NCI-H524 treated with DMSO at 0.1 percent for 48 hours (cell line): ENCODE results near the gene TAT.
A peak's percentile ranks its signal among the peaks of the same experiment; 100 is the strongest.
"Not testable (repeated sequence)": the region's sequence is repeated elsewhere in the genome, so short reads cannot be mapped to it uniquely, and the experiment has no call there.

Source experiments
- DNase-seq: peaks from one replicate; lab custom pipeline; 2025; lab: John Stamatoyannopoulos, UW

TAT gene

GRCh38 chr16:71576971-71577370, at the start of gene TAT:
TSS of gene TAT (minus strand) at chr16:71577092. CDS start at chr16:71576415, 677 bp downstream.
- DNase-seq: no peak

GRCh38 chr16:71626018-71626857, 49.3 kb upstream of the TAT start, which contains the start of gene MARVELD3:
TSS of gene MARVELD3 (plus strand) at chr16:71626184. CDS start at chr16:71626230, 46 bp downstream.
- DNase-seq: no peak

GRCh38 chr16:71625113-71625850, 48.4 kb upstream of the TAT start:
- no peak for DNase-seq

- no peak for DNase-seq
These were observed 46.7 kb upstream of the TAT start for GRCh38 chr16:71623597-71623996.

GRCh38 chr16:71622088-71622487, 45.2 kb upstream of the TAT start:
- DNase-seq: no peak

- DNase-seq: no peak
These were observed 41.5 kb upstream of the TAT start for GRCh38 chr16:71618429-71618828.

- not testable (repeated sequence) for DNase-seq
These were observed 38.1 kb upstream of the TAT start for GRCh38 chr16:71614956-71615355.

- peak; percentile 6 for DNase-seq
These were observed 34.3 kb upstream of the TAT start for GRCh38 chr16:71610936-71611871.

GRCh38 chr16:71610447-71610846, 33.6 kb upstream of the TAT start:
- DNase-seq: no peak

GRCh38 chr16:71609066-71609465, 32.2 kb upstream of the TAT start:
- DNase-seq: no peak

GRCh38 chr16:71600822-71601221, 23.9 kb upstream of the TAT start:
- no peak for DNase-seq

GRCh38 chr16:71598426-71598825, 21.5 kb upstream of the TAT start:
- not testable (repeated sequence) for DNase-seq

GRCh38 chr16:71595340-71595826, 18.5 kb upstream of the TAT start:
- not testable (repeated sequence) for DNase-seq

GRCh38 chr16:71594000-71594646, 17.2 kb upstream of the TAT start:
- DNase-seq: no peak

GRCh38 chr16:71593048-71593999, 16.4 kb upstream of the TAT start:
- DNase-seq: no peak

GRCh38 chr16:71591917-71592316, 15.0 kb upstream of the TAT start:
- no peak for DNase-seq

GRCh38 chr16:71590584-71590983, 13.7 kb upstream of the TAT start:
- no peak for DNase-seq

GRCh38 chr16:71590071-71590470, 13.2 kb upstream of the TAT start:
- not testable (repeated sequence) for DNase-seq

- DNase-seq: not testable (repeated sequence)
These were observed 12.4 kb upstream of the TAT start for GRCh38 chr16:71589334-71589733.

GRCh38 chr16:71585318-71585703, 8.4 kb upstream of the TAT start:
- DNase-seq: no peak
